GM06990 (cell line): ENCODE results near the gene CNTN2.

ENCODE experiments used
- DNase-seq: peaks from one replicate; pipeline ENCODE4 v3.0.0-alpha.2; 2011; ENCODE audit not compliant: insufficient read length; ENCODE audit errors: extremely low read depth
- H3K27me3 ChIP-seq: replicated peaks from 2 replicates; pipeline ENCODE4 v1.6.0; 2011; ENCODE audit warnings: low read length; ENCODE audit not compliant: control insufficient read depth, insufficient read depth
- H3K36me3 ChIP-seq: 2 replicates; pipeline ENCODE4 v1.5.1; 2011; ENCODE audit warnings: low read length; ENCODE audit not compliant: control insufficient read depth, insufficient read depth
- H3K4me3 ChIP-seq: replicated peaks from 2 replicates; pipeline ENCODE4 v1.5.1; 2011; ENCODE audit warnings: low read depth, mild to moderate bottlenecking, control low read depth, low read length
- CTCF ChIP-seq: IDR thresholded peaks from 2 replicates; pipeline ENCODE4 v1.5.1; 2011; ENCODE audit warnings: low read length, control low read depth, mild to moderate bottlenecking, inconsistent platforms; ENCODE audit not compliant: insufficient read depth, poor library complexity, severe bottlenecking

Gene CNTN2

DNA sequence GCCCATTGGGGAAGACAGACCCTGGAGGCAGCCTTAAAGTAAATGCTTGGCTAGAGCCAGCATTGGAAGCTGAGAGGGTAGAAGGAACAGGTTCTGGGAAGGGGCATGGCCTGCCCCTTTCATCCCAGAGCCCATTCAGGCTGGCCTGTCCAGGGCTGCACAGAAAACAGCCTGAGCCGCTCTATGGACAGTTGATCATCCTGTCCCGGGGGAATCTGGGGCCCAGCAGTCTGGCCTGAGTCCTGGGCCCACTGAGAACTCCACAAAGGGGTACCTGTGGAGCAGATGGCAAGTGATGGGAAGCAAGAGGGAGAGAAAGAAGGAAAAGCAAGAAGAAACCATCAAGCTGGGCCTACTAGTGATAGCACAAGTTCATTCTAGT lies 28.0 kb downstream of the CNTN2 start:
- Histone ChIP-seq H3K4me3 (no peak overlapping the region), H3K36me3 (no peaks in the 10 kb centered on the region), H3K27me3 (no peaks in the 10 kb centered on the region; the same call in 1 of the 2 replicates)
- no peak for TF ChIP-seq CTCF
- no peak for DNase-seq

GRCh38 chr1:205071801-205072200 lies 28.8 kb downstream of the CNTN2 start:
- H3K36me3 ChIP-seq, result no peaks in the 10 kb centered on the region
- TF ChIP-seq CTCF, result no peak
- H3K27me3 ChIP-seq, result no peaks in the 10 kb centered on the region; the same call in 1 of the 2 replicates
- DNase-seq, result no peak
- H3K4me3 ChIP-seq, result no peak overlapping the region

DNA sequence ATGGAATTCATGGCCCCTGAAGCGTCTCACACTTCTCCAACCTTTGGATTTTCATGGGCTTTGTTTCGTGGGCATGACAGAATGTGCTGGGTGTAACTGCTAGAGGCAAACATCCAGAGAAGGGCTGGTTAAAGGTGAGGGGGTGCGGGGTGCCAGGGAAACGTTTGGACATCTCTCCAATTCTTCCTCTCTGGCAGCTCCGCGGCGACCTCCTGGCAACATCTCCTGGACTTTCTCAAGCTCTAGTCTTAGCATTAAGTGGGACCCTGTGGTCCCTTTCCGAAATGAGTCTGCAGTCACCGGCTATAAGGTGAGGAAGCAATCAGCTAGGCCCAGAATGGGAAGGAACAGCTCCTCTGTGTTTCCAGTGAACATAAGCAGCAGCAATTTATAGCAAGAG lies 29.3 kb downstream of the CNTN2 start:
- H3K4me3 ChIP-seq, result no peak overlapping the region
- no peaks in the 10 kb centered on the region for H3K36me3 ChIP-seq
- H3K27me3 ChIP-seq, result no peaks in the 10 kb centered on the region
- no peak for DNase-seq
- TF ChIP-seq CTCF, result no peak

- DNase-seq, result no peak
- H3K36me3 ChIP-seq, result no peaks in the 10 kb centered on the region
- TF ChIP-seq CTCF, result no peak
- H3K27me3 ChIP-seq, result no peaks in the 10 kb centered on the region
- no peak overlapping the region for H3K4me3 ChIP-seq
Measured at GRCh38 chr1:205072881-205073280, 29.9 kb downstream of the CNTN2 start.

DNA sequence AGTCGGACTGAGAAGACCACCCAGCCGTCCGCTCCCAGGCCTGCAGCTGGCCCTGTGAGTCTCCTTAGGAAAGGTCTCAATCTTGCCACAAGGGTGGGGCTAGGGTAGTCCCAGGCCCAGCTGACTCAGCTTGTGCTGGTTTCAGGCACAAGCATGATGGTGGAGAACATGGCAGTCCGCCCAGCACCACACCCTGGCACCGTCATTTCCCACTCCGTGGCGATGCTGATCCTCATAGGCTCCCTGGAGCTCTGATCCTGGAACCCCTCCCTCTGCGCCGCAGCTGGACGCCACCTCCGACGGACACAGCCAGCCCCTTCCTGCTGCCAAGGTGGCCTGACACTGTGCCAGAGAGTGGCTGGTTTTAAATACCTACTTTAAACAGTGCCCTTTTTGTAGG lies 30.5 kb downstream of the CNTN2 start:
- TF ChIP-seq CTCF, result no peak
- no peak for DNase-seq
- H3K4me3 ChIP-seq, result no peak overlapping the region
- H3K36me3 ChIP-seq, result no peaks in the 10 kb centered on the region
- no peaks in the 10 kb centered on the region for H3K27me3 ChIP-seq

DNA sequence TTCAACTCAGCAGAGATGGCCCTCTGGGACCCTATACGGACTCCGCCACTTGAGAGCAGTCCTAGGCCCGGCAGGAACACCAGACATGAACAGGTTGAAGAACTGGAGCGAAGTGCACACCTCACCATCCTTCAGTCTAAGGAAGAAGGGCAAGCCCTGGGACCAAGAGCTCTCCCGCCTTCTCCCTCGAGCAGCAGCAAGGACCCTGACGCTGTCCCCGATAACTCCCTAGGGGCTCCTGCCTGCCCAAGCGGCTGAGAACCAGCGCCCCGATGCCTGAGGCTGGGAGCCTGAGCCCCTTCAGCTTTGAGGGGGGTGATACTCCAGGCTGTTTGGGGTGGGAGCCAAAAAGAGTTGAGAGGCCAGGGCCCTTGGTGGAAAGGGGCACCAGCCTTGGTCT lies 31.1 kb downstream of the CNTN2 start:
- Histone ChIP-seq H3K27me3 (no peaks in the 10 kb centered on the region), H3K36me3 (no peaks in the 10 kb centered on the region), H3K4me3 (no peak overlapping the region)
- no peak for DNase-seq
- no peak for TF ChIP-seq CTCF
